ENCODE measurements around the gene GRM8.

The GRM8 gene

DNA sequence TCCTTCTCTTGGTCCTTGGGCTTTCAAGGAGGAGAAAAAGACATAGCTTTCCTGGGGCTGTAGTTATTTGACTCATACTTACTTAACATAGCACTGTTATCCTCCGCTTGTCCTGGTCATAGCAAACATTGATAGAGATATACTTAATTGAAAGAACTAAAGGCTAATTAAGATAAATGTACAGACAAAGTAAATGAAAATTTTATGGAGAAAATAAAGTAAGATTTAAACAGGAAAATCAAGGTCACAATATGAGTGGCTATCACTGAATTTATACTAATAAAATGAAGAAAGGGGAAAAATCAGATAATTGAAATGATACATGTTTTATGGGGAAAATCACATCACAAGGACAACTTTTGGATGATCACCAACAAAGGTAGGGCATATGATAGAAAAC is 849.7 kb downstream of the GRM8 start:
- DNase-seq = no peak

DNA sequence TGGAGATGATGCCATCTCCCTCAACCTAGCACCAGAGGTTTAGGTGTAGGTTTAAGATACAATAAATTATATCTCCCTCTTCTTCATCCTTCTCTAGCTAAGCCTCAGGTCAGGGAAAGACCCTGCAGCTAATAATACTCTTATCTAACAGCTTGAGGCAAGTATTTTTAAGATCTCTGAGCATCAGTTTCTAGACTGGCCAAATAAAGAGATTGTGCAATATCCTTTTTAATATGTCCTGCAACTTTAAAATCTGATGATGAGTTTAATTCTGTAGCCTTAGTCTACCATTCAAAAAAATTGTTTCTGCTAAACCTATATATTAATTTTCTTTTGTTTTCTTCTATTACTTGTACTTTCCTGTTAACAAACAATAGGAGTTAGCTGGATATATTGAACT is 850.8 kb downstream of the GRM8 start:
- DNase-seq = no peak

DNA sequence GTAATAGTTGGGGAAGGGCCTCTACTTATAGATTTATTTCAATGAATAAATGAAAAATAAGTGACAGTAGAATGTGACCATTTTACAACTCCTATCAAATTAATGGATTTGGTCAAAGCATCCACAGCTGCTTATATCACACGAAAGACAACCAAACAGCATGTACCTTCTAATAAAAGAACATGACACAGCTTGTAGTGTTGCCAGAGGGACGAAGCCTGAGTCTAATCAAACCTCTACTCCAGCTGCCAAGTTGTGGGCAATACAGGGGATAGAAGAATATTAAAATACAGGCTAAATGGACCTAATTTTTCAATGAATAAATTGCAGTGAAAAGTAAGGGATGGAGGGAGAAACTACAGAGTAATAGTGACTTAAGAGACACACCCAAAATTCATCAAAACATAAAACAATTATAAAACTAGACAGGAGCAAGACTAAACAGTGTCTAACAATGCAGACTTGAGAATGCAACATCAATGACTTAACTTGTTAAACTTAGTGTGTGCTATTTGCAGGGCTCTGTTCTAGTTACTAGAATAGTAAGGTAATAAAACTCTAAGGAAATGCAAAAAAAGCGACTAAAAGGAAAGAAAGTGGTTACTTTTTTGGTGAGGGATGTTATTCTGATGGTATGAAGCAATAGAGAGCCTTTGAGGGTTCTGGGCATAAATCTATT is 853.8 kb downstream of the GRM8 start:
- DNase-seq = no peak

DNA sequence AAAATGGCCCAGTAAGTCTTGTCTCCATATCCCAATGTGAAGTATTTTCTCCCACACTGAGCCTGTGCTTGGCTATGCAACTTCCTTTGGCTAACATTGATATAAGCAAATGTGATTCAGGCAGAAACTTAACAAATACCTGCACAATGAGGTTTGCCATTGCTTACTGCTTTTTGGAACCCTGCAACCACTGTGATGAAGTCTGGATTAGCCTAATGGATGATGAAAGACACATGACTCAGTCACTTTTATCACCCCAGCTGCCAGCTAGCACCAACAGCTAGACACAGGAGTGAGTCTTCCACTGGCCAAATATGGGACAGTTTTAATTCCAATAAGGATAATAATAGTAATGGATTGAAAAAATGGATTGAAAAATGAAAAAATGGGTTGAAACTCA is 854.5 kb downstream of the GRM8 start:
- no peak for DNase-seq

DNA sequence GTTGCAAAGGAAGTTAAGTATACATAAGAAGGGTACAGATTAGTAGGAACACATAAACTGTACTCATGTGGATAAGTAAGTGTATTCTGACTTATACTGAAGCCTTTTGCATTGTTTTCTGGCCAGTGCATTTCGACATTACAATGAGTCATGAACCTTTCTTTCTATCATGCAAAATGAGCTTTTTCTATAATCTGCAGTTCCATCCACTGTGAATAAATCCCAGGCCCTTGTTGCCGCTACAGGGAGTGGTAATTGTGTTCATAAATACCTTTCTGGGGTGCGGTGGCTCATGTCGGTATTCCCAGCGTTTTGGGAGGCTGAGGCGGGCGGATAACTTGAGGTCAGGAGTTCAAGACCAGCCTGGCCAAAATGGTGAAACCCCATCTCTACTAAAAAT is 858.3 kb downstream of the GRM8 start:
- no peak for DNase-seq
